GM12875 (cell line): ENCODE measurements around the gene CCNQ.

Experiments
- H3K4me3 ChIP-seq: one replicate; pipeline ENCODE4 v1.5.1; 2011; ENCODE audit warnings: low read depth, low read length, control low read depth
- CTCF ChIP-seq: IDR thresholded peaks from 2 replicates; pipeline ENCODE4 v1.5.1; 2011; ENCODE audit warnings: low read depth, mild to moderate bottlenecking, control low read depth, inconsistent platforms, low read length, moderate library complexity, borderline replicate concordance; ENCODE audit not compliant: insufficient read depth

Gene CCNQ

GRCh38 chrX:153614818-153615217 lies 15.9 kb upstream of the CCNQ start:
- no peak for TF ChIP-seq CTCF
- H3K4me3 ChIP-seq, result no peak overlapping the region

- H3K4me3 ChIP-seq, result no peak overlapping the region
- TF ChIP-seq CTCF, result no peak
These were observed 13.5 kb upstream of the CCNQ start for GRCh38 chrX:153612413-153612812.

GRCh38 chrX:153611298-153612095 lies 12.6 kb upstream of the CCNQ start:
- H3K4me3 ChIP-seq, result no peak overlapping the region
- TF ChIP-seq CTCF, result no peak

- TF ChIP-seq CTCF, result no peak
- no peak overlapping the region for H3K4me3 ChIP-seq
These were observed 11.9 kb upstream of the CCNQ start for GRCh38 chrX:153610836-153611213.

- TF ChIP-seq CTCF, result peak; percentile 81
- peak overlapping the region; percentile 29 for H3K4me3 ChIP-seq
These were observed 11.2 kb upstream of the CCNQ start for GRCh38 chrX:153609917-153610835.

GRCh38 chrX:153608806-153609205 lies 9.9 kb upstream of the CCNQ start:
- no peak for TF ChIP-seq CTCF

More at GRCh38 chrX:153608806-153609205, 9.9 kb upstream of the CCNQ start:
- no peak overlapping the region for H3K4me3 ChIP-seq
